GM19452 (cell line): ENCODE measurements around the gene MMP2.
A peak's percentile ranks its signal among the peaks of the same experiment; 100 is the strongest.

Experiments used
- ATAC-seq: cut with Tn5 transposase; IDR thresholded peaks from one replicate; pipeline ENCODE4 v1.9.1; 2021; ENCODE audit not compliant: unreplicated experiment

The MMP2 gene

GRCh38 chr16:55468352-55468990, 10.5 kb upstream of the MMP2 start:
- ATAC-seq: no peak

- no peak for ATAC-seq
These were observed 9.0 kb upstream of the MMP2 start for GRCh38 chr16:55469821-55470532.

- ATAC-seq: no peak
These were observed 8.2 kb upstream of the MMP2 start for GRCh38 chr16:55470533-55471371.

GRCh38 chr16:55471448-55472097, 7.4 kb upstream of the MMP2 start:
- ATAC-seq: peak; percentile 64

GRCh38 chr16:55473587-55473986, 5.4 kb upstream of the MMP2 start:
- ATAC-seq: no peak

GRCh38 chr16:55474821-55475220, 4.2 kb upstream of the MMP2 start:
- ATAC-seq: no peak

GRCh38 chr16:55475919-55476318, 3.1 kb upstream of the MMP2 start:
- ATAC-seq: no peak

- ATAC-seq: no peak
These were observed 2.1 kb upstream of the MMP2 start for GRCh38 chr16:55476625-55477533.

GRCh38 chr16:55477736-55478135, 1.3 kb upstream of the MMP2 start:
- no peak for ATAC-seq

GRCh38 chr16:55479430-55480140, 587 bp downstream of the MMP2 start:
- no peak for ATAC-seq

GRCh38 chr16:55480228-55480655, 1.2 kb downstream of the MMP2 start:
- ATAC-seq: no peak

GRCh38 chr16:55481023-55481422, 2.0 kb downstream of the MMP2 start:
- ATAC-seq: no peak

GRCh38 chr16:55482056-55482455, 3.1 kb downstream of the MMP2 start:
- no peak for ATAC-seq

GRCh38 chr16:55487048-55487803, 8.2 kb downstream of the MMP2 start:
- ATAC-seq: no peak

GRCh38 chr16:55488306-55488705, 9.3 kb downstream of the MMP2 start:
- ATAC-seq: no peak

- no peak for ATAC-seq
These were observed 10.3 kb downstream of the MMP2 start for GRCh38 chr16:55489119-55489955.

- ATAC-seq: no peak
These were observed 10.9 kb downstream of the MMP2 start for GRCh38 chr16:55489956-55490265.

GRCh38 chr16:55490301-55490700, 11.3 kb downstream of the MMP2 start:
- ATAC-seq: no peak
